Spleen (tissue), 7 donors: ENCODE measurements around the gene CDK13.

Experiments used
- CTCF ChIP-seq, 11 experiments: fragments of 200-600 bp in 7 of 11; fragments of 450-650 bp in 4 of 11; sonication (generic) in 4 of 11; IDR thresholded peaks in 8 of 11; conservative IDR thresholded peaks in 3 of 11; 1 replicate in 7 of 11; 2 replicates in 4 of 11; pipeline versions ENCODE4 v1.4.0 to v1.8.0; 2016 to 2021; ENCODE audit warnings: antibody characterized with exemption in 11 of 11, inconsistent platforms in 4 of 11, mild to moderate bottlenecking in 1 of 11
- POLR2A ChIP-seq, 3 donors: fragments of 450-650 bp; IDR thresholded peaks; one replicate each; pipeline ENCODE4 v1.5.1; 2017; ENCODE audit warnings: antibody characterized with exemption in 3 of 3, mild to moderate bottlenecking in 1 of 3
- donor health status: DM: no; HTN: no; CAD: no; lungs with moderate emphysema.
- donor health status: DM: no; HTN: no; CAD: no.
- donor health status: DM: no; HTN: no; CAD: no.

DNA sequence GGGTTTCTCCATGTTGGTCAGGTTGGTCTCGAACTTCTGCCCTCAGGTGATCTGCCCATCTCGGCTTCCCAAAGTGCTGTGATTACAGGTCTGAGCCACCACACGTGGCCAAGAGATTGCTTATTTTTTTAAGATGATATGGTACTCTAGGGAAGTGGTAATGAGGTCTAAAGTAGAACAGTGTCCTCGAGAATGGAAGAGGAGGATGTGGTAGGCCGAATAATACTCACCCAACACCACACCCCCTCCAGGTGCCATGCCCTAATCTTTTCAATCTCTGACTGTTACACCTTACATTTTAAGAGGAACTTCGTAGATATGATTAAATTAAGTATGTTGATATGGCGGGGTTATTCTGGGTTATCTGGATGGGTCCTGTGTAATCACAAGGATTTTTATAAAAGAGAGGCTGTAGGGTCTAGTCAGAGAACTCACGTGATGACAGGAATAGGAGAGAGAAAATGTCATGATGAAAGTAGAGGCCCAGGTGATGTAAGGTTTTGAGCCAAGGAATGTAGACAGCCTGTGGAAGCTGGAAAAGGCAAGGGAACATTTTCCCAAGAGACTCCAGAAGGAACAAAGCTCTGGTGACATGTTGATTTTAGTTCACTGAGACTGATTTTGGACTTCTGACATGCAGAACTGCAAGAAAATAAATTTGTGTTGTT lies 29.5 kb downstream of the CDK13 start:
- TF ChIP-seq CTCF (IDR thresholded peaks at IDR 0.05 in 8 of 11, conservative IDR thresholded peaks at IDR 0.05 in 3 of 11) (no peak), POLR2A (IDR thresholded peaks at IDR 0.05) (no peak)
